HG02885 (cell line): ENCODE results near the gene HTD2.

Experiments
- ATAC-seq: cut with Tn5 transposase; IDR thresholded peaks from one replicate; pipeline ENCODE4 v1.9.1; 2021; ENCODE audit warnings: mild to moderate bottlenecking; ENCODE audit not compliant: unreplicated experiment, poor library complexity

HTD2 gene

DNA sequence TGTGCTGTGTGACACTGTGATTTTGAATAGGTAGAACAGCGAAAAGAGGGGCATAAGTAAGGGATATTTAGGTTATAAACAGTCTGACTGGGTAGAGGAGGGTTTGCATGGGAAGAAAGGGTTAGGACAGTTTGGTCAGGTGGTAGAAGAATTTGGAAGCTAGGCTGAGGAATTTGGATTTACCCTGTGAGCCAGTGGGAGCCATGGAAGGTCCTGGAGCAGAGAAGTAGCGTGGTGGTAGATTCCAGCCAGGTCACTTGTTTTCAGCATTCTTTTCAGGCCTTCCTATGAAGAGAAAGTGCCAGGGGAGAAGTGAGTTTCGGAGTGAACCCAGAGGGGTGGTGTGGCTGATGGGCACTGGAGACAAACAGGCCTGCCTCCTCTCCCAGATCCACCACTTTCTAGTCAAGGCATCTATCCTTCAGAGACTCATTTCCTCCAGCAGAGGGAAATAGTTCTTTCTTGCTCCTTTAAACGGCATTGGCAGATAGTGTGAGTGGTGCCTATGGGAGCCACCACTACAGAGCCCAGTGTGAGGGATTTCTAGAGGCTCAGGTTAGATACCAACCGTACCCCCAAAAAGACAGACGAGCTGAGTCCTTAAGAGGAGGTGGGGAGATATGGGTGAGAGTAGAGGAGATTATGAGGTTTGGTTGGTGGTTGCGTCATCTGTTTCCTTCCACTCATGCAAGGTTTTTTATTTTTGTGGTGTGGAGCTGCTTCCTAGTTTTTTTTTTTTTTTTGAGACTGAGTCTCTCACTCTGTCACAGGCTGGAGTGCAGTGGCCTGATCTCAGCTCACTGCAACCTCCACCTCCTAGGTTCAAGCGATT is 47.6 kb downstream of the HTD2 start:
- no peak for ATAC-seq

GRCh38 chr3:58355179-58355578 is 48.9 kb downstream of the HTD2 start:
- no peak for ATAC-seq

GRCh38 chr3:58356054-58356453 is 49.7 kb downstream of the HTD2 start:
- no peak for ATAC-seq

DNA sequence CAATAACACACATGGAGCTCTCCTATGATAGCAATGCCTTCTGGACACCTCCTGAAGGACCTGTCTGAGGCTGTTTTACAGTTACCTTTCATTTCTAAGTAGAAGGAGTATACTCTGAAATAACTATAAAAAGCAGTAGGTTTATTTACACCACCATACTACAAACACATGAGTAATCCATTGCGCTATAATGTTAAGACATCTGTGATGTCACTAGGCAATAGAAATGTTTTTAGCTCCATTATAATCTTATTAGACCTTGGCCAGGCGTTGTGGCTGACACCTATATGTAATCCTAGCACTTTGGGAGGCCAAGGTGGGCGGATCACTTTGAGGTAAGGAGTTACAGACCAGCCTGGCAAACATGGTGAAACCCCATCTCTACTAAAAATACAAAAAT is 51.1 kb downstream of the HTD2 start:
- no peak for ATAC-seq

DNA sequence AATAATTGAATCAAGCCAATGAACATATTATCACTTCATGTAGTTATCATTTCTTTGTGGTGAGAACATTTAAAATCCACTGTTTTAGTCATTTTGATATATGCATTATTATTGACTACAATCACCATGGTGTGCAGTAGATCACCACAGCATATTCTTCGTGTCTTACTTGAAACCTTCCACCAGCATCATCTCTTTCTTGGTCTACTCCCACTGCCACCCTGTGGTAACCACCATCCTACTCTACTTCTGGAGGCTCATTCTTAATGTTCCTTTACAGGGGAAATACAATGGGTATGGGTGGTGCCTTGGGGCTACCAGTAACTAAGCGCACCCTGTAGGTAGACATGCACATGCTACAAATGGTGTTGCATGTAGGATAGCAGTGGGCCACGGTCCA is 51.8 kb downstream of the HTD2 start:
- no peak for ATAC-seq

- no peak for ATAC-seq
These were observed 52.5 kb downstream of the HTD2 start for GRCh38 chr3:58358808-58359207.

DNA sequence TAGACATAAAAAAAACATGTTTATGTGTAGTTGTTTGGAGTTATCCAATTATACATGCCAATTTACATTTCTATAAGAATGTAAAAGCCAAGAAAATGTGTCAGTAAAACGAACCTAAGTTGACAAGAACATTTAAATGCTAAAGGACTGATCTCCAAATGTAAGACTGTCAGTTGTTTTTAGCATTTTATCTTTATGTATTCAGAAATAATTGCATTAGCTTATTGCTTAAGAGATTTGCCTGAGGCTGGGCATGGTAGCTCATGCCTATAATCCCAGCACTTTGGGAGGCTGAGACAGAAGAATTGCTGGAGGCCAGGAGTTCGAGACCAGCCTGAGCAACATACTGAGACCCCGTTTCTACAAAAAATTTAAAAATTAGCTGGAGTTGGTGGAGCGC is 53.3 kb downstream of the HTD2 start:
- no peak for ATAC-seq

DNA sequence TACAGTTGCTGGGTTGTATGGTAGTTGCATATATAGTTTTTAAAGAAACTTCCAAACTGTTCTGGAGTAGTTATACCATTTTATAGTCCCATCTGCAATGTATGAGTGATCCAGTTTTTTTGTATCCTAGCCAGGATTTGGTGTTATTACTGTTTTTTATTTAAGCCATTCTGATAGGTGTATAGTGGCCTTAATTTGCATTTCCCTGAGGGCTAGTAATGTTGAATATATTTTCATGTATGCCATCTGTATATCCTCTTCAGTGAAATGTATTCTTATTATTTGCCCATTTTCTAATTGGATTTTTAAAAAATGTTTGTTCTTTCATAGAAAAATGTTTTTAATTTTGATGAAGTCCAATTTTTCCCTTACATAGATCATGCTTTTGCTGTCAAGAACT is 55.5 kb downstream of the HTD2 start:
- ATAC-seq, result no peak

- no peak for ATAC-seq
These were observed 60.4 kb downstream of the HTD2 start for GRCh38 chr3:58366699-58367098.

DNA sequence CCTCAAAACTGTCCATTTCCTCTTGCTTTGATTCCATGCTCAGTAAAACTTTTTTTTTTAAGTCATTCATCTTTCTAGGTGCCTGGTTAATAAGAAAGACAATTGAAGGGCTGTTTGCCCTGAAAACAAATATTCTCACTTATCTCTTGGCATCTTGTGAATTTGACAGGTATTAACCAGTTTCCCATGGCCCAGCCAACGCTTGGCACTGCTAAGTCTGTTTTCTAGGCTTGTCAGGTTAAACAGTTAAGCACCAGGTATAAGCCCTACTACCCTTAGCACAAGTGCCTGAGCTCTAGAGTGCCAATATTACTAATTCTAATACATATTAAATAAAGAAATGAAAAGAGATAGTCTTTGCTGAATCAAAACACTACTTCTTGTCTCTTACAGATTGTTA is 62.7 kb downstream of the HTD2 start:
- no peak for ATAC-seq
